GM18867 (cell line): Measurements from ENCODE around the gene CDX1.

Experiments used
- ATAC-seq: cut with Tn5 transposase; IDR thresholded peaks from one replicate; pipeline ENCODE4 v1.9.1; 2021; ENCODE audit warnings: mild to moderate bottlenecking, moderate library complexity; ENCODE audit not compliant: unreplicated experiment

Gene CDX1

DNA sequence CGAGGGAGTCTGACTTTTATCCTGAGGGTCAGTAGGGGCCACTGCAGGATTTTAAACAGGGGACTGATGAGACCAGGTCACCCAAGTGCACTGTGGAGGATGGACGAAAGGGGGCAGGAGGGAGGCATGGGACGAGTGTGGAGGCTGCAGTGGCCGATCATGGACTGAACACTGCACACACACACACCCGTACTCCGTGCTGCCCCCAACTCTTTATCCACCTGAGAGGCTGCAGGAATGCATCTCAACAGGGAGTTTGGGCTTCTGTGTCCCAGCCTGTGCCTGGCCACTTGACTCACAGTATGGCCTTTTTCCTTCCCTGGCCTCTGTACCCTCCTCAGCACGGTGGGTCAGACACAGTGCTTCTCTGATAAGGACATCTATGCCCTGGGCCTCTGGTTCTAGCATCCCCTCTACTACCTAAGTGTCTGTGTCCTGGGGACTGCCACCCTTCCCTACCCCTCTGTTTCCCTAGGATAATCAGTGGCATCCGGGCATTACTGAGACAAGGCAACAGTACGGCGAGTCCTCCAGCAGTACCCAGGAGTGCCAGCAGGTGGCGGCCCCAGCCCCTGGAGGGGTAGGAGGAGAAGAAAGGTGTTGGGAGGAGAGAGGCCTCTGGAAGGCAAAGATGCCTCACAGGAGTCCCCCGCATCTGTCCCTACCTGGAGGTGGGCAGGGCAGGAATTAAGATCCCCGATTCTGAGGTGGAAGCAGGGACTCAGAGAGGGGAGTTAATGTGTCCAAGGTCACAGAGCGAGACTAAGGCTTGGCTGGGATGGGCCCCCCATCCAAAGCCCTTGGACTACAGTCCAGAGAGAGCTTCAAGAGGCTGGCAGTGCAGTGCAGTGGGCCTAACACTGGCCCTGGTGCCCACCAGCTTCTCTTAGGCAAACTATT, 5.1 kb upstream of the CDX1 start:
- ATAC-seq = peak; percentile 84

DNA sequence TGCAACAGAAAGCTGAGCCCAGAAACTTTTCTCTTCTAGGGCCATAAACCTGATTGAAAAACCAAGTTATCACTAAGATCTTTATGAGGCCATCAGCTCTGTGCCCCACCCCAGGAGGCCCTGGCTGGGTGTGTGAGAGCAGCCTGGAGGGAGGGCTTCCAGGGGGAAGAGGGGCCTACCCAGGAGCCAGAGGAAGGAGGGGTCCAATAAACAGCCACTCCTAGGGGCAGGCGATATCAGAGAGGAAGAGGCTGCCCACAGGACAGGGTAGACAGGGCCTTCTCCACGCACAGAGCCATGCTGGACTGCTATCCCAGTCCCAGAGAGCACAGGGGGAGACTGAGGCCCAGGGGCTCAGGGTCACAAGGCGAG, 4.5 kb upstream of the CDX1 start:
- ATAC-seq = no peak

DNA sequence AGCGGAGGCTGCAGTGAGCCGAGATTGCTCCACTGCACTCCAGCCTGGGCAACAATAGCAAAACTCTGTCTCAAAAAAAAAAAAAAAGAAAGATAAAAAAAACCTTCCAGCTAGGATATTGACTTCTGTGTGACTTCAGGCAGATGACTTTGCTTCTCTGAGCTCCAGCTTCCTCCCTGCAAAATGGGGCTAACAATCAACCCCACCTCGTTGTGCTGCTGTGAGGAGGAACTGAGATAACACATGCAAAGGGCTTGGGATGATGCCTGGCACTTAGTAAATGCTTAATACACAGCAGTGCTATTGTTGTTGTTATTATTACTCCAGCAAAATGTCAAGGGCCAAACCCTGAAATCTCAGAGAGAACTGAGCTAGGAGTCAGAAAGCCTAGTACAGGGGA, 3.5 kb upstream of the CDX1 start:
- ATAC-seq = no peak

DNA sequence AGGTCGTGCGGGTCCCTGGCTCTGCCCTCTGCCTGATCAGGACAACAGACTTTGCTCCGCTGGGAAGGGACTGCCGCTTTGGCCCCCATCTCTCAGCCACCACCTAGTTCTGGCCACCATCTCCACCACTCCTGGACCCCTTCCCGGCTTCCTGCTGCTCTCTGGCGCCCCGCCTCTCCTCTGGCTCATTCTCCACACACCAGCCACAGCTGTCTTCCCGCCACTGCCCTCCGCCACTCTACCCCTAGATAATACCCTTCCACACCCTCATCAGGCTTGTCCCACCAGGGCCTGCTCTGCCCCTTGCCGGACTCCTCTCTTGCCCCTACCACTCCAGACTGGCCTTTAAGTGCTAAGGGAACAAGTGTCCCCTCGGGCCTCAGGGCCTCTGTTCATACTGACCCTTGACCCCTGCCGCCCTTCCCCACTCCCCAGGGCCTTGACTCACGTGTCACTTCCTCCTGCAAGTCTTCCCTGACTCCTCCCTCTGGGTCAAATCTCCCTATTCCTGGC, 3.0 kb upstream of the CDX1 start:
- ATAC-seq = no peak

DNA sequence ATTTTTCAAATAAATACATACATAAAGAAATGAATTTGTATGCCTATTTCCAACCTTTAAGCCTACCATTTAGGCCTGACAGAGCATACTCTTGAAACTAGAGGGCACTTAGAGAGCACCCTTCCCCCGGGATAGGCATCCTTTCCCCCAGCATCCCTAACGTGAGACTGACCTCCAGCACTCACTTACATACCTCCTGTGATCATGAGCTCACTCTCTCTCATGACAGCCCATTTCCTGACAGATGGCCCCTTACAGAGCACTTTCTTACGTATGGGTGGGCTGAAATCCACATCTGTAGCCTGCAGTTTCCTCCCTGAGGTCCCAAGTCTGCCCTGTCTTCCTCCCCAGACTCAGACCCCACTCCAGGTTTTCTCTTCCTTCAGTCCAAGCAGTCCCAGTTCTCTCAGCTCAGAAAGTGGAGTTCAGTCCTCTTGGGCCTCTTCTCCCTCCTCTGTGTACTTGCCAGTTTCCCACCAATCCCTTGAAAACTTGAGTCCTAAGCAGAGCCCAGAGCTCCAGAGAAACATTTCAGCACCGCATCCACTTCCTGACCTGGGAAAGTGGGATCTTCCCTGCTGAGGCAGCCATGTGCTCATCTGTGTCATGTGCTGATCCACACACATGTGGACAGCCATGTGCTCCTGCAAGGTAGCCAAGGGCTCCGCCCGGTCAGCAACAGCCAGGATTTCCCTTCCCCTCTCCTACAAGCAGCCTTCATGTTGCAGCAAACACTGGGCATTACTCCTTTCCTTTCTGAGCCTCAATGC, 2.2 kb upstream of the CDX1 start:
- no peak for ATAC-seq

DNA sequence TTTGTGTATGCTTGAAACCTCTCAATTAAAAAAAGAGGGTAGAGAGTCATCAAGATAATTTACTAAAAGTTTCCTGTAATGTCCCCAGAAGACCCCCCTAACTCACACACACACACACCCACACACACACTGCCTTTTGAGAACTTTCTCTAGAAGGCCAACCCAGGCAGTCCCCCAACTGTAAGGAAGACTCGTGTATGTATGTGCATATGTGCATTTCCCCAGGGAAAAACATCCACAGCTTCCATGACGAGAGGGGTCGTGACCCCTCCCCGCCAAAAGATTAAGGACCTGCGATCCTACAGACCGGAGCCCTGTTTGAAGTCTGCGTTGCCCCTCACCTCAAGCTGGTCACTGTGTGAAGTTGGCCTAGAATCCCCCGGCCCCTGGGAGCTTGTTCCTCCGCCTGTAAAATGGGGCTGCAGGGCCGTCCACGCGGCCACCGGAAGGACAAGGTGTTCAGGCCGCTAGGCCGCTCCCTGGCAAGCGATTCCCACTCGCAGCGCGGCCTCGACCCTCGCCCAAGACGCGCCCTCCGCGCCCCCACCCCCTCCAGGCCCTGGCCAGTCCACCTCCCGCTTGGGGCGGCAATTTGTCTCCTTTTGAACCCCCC, 435 bp upstream of the CDX1 start:
- ATAC-seq = no peak

DNA sequence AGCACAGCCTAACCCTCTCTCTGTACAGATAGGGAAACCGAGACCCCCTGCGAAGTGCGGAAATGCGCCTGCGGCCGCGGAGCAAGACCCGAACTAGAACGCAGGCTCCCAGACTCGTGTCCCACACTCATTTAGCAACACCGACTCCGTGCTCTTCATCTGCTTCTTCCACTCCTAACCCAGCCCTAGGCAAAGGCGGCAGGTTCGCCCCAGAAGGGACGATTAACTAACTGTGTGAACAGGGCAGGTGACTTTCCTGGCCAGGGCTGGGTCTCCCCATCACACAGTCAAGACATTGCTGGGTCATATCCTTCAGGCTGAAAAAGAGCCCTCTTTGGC, 903 bp downstream of the CDX1 start:
- ATAC-seq = no peak

DNA sequence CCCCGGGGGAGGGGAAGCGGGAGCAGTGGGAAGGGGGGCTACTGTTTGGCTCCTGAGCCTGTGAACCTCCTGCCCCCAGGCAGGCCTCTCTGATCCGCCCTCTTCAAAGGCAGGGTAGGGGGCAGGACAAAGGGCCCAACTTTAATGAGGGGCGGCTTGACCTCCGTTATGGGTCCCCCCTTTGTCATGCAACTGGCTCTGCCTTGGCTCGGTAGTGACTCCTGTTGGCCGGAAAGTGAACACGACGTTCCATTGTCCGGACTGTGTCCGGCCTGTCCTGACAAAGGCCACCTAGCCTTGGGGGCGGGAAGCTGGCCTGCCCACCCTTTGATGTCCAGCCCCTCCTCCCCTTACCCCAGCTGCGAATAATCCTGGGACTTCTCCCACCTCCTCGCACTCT, 1.3 kb downstream of the CDX1 start:
- no peak for ATAC-seq

DNA sequence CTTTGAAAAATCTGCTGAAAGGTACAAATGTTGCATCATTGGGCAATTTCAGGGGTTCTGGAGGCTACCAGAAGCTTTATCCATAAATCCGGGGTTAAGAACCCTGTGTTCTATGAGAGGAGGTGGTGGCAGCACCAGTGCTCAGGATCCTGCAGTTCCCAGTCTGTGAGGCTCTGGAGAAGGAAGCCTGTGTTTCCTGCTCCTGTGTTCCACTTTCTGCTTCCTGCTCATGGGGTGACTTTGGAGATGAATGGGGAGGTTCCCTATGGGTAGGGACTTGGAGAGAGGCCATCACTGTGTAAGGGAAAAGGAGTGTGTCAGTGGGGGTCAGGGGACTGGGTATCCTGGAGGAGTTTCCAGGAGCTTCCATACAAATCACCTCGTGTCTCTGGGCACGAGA, 2.3 kb downstream of the CDX1 start:
- ATAC-seq = no peak

DNA sequence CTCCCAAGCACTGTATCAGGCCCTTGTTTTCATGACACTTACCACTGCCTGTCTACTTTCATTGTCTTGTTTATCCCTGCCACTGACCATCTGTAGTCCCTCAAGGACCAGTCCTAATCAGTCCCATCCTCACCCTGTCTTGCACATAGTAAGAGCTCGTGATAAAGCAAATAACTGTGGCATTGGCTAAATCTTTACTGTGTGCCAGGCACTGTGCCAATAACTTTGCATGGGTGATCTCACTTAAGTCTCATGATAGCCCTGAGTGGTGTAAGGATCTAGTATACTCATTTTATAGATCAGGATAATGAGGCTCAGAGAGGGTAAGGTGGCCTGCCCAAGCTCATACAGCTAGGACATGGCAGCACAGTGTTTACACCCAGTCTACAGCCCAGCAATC, 5.6 kb downstream of the CDX1 start:
- no peak for ATAC-seq

DNA sequence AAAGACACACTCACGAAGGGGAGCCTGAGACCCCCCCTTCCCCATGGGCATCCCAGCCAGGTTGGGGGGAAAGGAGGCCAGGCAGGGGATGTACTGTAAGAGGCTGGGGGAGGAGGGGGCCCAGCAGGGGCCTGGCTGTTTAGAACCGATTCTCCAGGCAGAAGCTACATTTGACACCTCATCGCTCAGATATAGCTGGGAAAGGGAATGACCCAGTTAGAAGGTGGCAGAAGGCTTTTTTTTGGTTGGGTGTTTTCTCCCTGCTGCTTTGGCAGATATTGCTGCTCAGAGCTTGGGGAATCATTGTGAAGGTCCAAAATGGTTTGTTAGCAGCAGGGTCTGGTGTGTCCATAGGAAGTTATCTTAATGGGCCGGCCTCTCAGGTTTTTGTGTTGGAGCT, 6.0 kb downstream of the CDX1 start:
- no peak for ATAC-seq

DNA sequence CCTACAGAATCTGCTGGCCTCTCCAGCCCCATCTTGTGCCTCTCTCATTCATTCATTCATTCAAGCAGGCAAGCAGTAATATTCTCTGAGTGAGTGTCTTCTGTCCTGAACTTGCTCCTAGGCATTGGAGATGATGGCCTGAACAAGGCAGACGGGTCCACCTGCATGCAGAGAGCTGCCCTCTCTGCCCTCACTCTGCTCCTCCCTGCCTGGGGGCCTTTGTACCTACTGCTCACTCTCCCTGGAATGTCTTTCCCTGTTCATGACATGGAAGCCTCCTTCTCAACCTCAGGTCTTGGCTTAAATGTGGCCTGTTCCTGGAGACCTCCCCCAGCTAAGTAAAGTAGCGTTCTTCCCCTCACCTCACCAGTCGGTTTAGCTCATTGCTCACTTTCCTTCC, 6.6 kb downstream of the CDX1 start:
- no peak for ATAC-seq

DNA sequence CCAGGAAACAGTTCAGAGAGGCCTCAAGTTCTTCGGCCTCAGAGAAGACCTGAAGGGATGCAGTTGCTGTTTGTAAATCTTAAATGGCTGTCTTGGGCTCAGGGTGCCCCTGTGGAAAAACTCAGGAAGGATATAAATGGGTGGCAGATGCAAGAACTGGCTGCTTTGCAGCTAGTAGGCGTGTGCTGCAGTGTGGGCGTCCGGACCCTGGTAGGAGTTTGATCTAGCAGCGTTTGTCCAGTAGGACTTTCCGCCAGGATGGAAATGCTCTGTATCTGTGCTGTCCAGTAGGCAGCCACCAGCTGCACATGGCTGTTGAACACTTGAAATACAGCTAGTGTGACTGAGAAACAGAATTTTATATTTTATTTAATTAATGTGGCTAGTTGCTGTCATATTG, 7.7 kb downstream of the CDX1 start:
- no peak for ATAC-seq

DNA sequence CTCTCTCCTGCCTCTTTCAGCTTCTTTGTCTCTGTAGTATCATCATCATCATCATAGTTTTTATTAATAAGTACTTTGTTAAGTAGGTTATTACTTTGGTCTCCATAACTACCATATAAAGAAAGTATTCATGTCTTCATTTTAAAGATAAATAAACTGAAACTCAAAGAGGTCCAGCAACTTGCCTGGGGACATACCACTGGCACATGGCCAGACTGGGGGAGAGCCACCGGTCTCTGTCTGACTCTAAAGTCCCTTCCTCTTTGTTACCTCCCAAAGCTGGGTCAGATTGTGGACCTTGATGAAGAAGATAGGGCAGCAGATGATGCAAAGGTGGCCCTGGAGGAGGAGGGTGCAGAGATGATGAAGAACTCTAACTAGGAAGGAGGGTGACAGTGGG, 8.5 kb downstream of the CDX1 start:
- ATAC-seq = no peak

DNA sequence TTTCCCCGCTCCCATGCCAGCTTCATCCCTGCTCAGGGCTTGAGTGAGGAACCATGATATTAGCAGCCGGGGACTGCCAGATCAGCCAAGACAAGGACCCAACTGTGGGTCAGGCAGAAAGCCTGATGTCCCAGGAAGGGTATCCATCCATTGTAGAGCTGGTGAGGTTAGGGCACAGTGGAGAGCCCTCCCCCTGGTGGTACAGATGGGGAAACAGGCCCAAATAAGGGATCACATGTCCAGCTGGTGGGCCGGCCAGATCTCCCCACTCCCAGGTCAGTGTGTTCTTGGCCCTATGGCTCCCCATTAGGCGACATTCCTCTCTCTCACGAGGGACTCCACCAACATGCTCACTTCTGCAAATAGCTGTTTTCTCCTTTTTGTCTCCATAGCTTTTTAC, 9.0 kb downstream of the CDX1 start:
- ATAC-seq = no peak

DNA sequence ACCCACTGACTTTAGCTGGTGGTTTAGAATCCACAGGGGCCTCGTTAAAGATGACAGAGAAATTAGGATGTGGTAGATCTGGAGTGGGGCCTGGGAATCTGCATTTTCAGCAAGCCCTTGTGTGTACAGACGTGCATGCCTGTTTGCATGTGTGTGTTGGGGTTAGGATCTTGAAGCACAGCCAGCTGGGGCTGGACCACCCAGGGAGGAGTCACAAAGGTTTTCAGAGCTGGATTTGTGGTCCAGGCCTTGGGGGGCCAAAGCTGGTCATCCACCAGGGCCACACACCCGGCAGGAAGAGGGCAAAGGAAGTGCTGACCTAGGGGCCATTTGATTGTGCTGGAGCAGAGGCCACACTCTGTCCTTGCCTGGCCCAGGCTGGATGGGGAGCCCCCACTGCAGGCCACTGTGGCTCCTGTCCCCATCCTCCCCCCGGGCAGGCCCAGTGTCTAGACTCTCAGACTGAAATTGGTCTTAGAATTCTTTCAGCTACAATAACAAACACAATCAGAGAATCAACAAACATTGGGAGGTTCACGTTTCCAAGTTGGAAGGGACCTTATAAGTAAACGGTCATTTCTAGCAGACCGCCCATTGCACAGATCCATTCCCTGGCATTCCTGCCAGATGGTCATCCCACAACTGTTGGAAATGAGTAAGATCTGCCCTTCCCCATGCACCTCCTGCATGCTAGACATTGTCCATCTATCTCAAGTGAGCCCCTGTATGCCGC, 10.3 kb downstream of the CDX1 start:
- ATAC-seq = no peak

DNA sequence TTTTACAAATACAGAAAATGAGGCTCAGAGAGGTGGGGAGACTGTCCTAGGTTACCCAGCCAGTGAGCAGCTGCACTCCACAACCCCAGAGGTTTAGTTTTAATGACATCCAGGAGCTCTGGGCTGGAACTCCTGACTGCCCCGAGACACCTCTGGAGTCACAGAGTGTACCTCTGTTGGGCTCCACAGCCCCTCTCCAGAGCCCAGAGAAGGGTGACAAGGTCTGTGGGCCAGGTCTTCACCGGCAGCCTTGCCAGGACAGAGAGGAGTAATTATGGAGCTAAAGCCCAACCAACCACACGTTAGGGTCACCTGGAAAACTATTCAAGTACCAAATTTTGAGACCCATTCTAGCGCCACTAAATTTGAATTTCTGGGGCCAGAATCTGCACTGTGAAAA, 11.1 kb downstream of the CDX1 start:
- no peak for ATAC-seq

DNA sequence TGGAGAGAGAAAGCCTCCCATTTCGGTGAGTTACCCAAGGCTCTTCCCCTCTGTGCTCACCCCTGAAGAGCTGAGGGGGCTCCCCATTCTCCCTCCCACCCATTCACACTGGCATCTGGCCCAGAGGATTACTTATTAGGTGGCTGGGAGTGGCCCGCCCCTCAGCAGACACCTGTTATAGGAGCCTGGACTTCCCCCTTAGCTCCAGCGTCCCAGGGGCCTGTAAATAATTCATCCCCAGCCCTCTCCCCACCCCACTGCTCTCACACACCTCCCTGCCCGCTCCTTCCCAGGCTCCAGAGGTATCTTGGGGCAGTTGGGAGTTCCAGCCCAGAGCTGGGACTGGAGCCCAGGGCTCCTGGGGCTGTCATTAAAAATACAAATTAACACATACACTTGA, 11.7 kb downstream of the CDX1 start:
- no peak for ATAC-seq

DNA sequence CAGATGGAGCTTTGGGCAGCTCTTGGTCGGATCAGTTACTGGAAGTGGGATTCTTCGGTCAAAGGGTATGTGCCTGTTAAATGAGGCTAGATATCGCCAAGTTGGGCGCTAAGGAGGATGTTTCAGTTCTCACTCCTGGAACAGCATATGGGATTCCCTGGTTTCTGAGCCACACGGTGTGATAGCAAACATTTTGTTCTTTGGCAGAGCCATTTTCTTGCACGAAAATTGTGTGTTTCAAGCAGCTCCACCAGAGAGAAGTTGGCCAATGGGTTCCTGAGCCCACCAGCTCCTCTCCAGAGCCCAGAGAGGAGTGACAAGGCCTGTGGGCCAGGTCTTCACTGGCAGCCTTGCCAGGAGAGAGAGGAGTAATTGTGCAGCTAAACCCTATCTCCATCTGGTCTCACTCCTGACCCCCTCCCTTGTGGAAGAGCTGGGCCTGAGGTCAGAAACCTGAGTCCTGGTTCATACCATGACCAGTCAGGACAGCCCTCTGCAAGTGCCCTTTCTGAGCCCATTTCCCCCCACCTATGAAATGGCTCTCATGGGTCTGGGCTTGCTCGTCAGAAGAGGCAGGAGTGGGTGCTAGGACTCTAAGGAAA, 12.5 kb downstream of the CDX1 start:
- no peak for ATAC-seq

DNA sequence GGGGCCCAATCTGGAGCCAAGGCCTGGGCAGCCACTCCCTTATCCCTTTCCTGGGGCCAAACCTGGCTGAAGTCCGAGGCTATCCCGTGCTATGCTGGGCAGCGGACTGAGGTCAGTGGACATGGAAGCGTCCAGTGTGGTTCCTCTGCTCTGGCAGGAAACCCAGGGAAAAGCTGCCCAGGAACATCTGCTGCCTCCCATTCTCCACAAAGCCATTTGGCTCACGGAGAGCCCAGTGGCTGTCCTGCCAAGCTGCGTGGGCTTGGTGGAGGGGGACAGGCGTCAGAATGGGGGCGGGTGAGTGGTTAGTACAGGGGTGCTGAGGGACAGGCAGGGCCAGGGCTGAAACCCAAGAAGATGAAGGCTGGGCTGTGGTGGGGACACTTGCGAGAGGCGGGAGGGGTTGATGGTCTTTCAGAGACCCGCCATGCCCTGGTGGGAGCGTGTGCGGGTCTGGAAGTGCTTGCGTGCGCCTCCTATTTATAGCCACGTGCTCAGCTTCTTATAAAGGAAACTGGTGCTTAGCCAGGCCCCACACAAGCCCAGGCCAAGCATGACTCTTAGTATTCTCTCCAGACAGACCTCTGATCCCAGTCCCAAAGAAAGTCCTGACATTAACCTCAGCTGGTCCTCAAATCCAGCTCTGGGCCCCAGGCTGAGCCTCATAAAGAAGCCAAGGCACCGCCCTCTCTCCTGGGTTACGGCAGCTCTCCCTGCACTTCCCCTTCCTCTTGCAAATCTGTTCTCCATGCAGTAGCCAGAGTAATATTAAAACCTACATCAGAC, 13.9 kb downstream of the CDX1 start:
- ATAC-seq = no peak
